NCI-H2107 treated with DMSO at 0.1 percent for 48 hours (cell line): ENCODE data around the gene C1R.
"Not testable (repeated sequence)": the region's sequence is repeated elsewhere in the genome, so short reads cannot be mapped to it uniquely, and the experiment has no call there.

Source experiments
- DNase-seq: peaks from one replicate; lab custom pipeline; 2025; ENCODE audit not compliant: unreplicated experiment; lab: John Stamatoyannopoulos, UW

C1R gene

DNA sequence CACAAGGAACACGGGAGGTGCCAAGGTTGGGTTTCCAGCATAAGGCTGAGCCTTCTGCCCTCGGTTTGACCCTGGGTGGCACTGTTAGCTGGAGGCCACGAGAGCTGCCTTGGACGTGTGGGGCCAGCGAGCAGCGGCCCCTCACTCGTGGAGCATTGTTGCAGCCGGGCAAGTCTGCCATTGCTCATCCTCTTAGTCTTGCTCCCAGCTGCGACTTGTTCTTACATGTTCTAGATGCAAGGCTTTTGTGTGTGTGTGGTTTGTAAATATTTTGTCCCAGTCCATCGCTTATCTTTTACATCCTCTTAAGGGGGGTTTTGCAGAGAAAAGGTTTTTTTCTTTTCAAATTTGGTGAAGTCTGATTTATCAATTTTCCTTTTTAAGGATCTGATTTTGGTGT lies 52.8 kb downstream of the C1R start:
- DNase-seq: no peak

DNA sequence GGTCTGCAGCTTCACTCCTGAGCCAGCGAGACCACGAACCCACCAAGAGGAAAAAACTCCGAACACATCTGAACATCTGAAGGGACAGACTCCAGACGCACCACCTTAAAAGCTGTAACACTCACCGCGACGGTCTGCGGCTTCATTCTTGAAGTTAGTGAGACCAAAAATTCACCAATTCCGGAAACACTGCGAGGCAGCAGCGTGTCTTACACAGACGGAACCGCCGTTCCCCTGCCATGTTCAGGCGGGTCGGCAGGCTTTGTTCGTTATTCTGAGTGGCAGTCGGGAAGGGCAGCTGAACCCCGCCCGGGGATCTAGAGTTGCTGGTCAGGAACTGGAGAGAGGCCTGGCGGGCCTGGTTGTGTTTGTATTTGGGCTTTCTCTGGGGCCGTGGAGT lies 53.7 kb downstream of the C1R start:
- DNase-seq: no peak

DNA sequence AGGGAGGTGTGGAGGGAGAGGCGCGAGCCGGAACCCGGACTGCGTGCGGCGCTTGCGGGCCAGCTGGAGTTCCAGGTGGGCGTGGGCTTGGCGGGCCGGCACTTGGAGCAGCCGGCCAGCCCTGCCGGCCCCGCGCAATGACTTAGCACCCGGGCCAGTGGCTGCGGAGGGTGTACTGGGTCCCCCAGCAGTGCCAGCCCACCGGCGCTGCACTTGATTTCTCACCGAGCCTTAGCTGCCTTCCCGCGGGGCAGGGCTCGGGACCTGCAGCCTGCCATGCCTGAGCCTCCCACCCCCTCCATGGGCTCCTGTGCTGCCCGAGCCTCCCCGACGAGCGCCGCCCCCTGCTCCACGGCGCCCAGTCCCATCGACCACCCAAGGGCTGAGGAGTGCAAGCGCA lies 54.8 kb downstream of the C1R start:
- DNase-seq: not testable (repeated sequence)

DNA sequence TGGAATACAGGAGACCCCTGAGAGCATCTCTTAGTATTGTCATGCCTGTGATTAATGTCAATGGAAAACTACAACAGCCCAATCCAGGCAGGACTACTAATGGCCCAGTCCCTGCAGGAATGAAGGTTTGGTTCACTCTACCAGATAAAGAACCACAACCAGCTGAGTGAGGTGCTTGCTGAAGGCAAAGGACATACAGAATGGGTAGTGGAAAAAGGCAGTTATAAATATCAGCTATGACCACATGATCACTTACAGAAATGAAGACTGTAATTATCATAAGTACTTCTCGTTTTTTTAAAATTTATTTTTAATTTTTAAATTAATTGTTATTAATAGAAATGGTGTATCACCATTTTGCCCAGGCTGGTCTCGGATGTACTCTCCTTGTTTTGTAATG lies 56.8 kb downstream of the C1R start:
- DNase-seq: no peak

DNA sequence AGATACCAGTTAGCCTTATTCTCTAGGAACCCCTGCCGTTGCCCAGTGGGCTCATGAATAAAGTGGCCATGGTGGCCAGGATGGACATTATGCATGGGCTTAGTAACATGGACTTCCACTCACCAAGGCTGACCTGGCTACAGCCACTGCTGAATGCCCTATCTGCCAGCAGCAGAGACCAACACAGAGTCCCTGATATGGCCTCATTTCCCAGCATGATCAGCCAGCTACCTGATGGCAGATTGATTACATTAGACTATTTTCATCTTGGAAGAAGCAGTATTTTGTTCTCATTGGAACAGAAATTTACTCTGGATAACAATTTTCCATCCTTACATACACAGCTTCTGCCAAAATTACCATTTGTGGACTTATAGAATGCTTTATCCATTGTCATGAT lies 57.8 kb downstream of the C1R start:
- DNase-seq: no peak

DNA sequence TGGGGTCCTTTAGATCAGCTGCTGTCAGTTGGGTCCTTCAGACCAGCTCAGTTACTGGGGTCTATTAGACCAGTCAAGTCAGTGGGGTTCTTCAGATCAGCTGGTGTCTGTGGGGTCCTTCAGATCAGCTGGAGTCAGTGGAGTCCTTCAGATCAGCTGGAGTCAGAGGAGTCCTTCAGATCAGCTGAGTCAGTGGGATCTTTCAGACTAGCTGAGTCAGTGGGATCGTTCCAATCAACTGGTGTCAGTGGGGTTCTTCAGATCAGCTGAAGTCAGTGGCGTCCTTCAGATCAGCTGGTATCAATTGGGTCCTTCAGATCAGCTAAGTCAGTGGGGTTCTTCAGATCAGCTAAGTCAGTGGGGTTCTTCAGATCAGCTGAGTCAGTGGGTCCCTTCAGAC lies 59.3 kb downstream of the C1R start:
- DNase-seq: no peak

DNA sequence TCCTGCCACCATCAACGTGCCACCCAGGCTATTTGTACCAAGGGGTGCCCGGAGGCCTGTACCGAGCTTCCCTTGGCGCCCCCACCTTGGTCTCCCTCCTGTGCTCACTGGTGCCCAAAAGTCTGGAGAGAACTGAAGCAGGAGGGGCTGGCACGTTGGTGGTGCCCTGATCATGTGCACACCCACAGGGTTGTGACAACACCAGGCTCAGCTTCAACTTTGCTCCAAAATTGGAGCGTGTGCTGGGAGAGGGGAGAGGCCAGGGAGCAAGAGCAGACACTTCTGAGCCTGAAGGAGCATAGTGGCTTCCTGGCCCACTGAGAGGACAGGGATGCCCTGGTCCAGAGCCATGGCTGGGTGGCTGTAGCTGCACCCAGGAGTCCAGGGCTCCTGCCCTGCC lies 60.9 kb downstream of the C1R start:
- DNase-seq: no peak
